Measurements from ENCODE around the gene CCL1.

DNA sequence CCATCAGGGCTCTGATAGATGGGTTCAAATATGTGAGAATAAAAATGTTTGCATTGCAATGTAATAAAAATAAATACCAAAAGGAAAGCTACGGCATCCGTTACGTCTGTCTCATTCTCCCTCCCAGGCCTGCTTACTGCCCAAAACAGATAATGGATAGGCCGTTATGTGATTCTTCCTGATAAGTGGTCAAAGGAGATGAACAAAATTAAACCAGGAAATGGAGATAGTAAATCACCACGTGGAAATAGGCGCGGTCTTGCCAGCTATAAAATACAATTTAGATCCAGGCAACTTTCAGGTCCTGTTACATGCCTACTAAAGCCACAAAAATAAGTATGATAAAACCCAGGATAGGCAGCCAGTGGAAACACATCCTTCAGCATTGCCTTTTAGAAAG is 49.5 kb upstream of the CCL1 start:
- TF ChIP-seq OSR1 (CRISPR knock-in tag; IDR thresholded peaks at IDR 0.05) (no peak), PPARA (CRISPR knock-in tag; IDR thresholded peaks at IDR 0.05; ENCODE audit: borderline replicate concordance) (no peak), ESRRG (CRISPR knock-in tag; IDR thresholded peaks at IDR 0.05) (no peak), ZNF70 (CRISPR knock-in tag; IDR thresholded peaks at IDR 0.05) (no peak), ARNTL (CRISPR knock-in tag; IDR thresholded peaks at IDR 0.05; ENCODE audit: borderline replicate concordance, low read depth) (no peak)
- TF ChIP-seq, protein P1, sequence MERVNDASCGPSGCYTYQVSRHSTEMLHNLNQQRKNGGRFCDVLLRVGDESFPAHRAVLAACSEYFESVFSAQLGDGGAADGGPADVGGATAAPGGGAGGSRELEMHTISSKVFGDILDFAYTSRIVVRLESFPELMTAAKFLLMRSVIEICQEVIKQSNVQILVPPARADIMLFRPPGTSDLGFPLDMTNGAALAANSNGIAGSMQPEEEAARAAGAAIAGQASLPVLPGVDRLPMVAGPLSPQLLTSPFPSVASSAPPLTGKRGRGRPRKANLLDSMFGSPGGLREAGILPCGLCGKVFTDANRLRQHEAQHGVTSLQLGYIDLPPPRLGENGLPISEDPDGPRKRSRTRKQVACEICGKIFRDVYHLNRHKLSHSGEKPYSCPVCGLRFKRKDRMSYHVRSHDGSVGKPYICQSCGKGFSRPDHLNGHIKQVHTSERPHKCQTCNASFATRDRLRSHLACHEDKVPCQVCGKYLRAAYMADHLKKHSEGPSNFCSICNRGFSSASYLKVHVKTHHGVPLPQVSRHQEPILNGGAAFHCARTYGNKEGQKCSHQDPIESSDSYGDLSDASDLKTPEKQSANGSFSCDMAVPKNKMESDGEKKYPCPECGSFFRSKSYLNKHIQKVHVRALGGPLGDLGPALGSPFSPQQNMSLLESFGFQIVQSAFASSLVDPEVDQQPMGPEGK (CRISPR knock-in tag; IDR thresholded peaks at IDR 0.05; ENCODE audit: borderline replicate concordance) = no peak
- TF ChIP-seq, protein P2, sequence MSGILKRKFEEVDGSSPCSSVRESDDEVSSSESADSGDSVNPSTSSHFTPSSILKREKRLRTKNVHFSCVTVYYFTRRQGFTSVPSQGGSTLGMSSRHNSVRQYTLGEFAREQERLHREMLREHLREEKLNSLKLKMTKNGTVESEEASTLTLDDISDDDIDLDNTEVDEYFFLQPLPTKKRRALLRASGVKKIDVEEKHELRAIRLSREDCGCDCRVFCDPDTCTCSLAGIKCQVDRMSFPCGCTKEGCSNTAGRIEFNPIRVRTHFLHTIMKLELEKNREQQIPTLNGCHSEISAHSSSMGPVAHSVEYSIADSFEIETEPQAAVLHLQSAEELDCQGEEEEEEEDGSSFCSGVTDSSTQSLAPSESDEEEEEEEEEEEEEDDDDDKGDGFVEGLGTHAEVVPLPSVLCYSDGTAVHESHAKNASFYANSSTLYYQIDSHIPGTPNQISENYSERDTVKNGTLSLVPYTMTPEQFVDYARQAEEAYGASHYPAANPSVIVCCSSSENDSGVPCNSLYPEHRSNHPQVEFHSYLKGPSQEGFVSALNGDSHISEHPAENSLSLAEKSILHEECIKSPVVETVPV (CRISPR knock-in tag; IDR thresholded peaks at IDR 0.05) = no peak

Data from SK-N-SH treated with all-trans-retinoic acid at 6 μM for 48 hours (cell line).